ENCODE data around the gene CANT1. TPM values are rescaled to one million over a fixed set of nuclear protein-coding genes. Genes with fewer than 3 reads are reported as not detected.

Gene CANT1
- total RNA-seq, 1 experiment from 2014 or later: 33.0 TPM

GRCh38 chr17:79003661-79004411 lies 5.7 kb downstream of the CANT1 start:
- Histone ChIP-seq H3K27me3 (ENCODE audit: insufficient read depth, low read length) (peaks cover 39% of the 10 kb centered on the region), H4K5ac (ENCODE audit: insufficient read length, low read depth, low read length) (no peak overlapping the region), H2BK20ac (ENCODE audit: low read depth, low read length, poor library complexity, severe bottlenecking) (no peak overlapping the region), H3K27ac (ENCODE audit: insufficient read length, low read depth, low read length) (no peak overlapping the region), H3K23ac (ENCODE audit: insufficient read length, low read depth, low read length) (no peak overlapping the region), H3K4me1 (ENCODE audit: insufficient read depth, low read length) (no peaks in the 10 kb centered on the region), H3K56ac (ENCODE audit: insufficient read length, low read depth, low read length) (no peak overlapping the region), H3K4ac (ENCODE audit: low read depth, low read length) (no peak overlapping the region), H4K20me1 (ENCODE audit: control insufficient read depth, insufficient read depth, insufficient read length) (no peaks in the 10 kb centered on the region), H3K18ac (ENCODE audit: insufficient read length, low read depth, low read length) (no peak overlapping the region), H3K79me2 (ENCODE audit: insufficient read depth, low read length) (peaks cover 5% of the 10 kb centered on the region; the same call in 1 of the 2 replicates), H2BK5ac (ENCODE audit: insufficient read length, low read length) (no peak overlapping the region), H3K9me3 (ENCODE audit: control insufficient read depth, low read depth, low read length) (no peaks in the 10 kb centered on the region), H2AFZ (ENCODE audit: low read length) (no peak overlapping the region), H2AK5ac (ENCODE audit: insufficient read length, low read length) (no peak overlapping the region), H3K79me1 (ENCODE audit: insufficient read depth, low read depth, low read length, poor library complexity, severe bottlenecking) (no peaks in the 10 kb centered on the region), H2BK120ac (ENCODE audit: low read depth, low read length, poor library complexity, severe bottlenecking) (no peak overlapping the region), H4K91ac (ENCODE audit: insufficient read length, low read depth, low read length) (no peak overlapping the region), H3K4me2 (ENCODE audit: insufficient read depth, insufficient read length, low read length) (no peak overlapping the region), H3T11ph (ENCODE audit: low read length) (no peak overlapping the region), H4K8ac (replicated peaks; ENCODE audit: insufficient read length, low read depth, low read length) (no peak overlapping the region), H3K14ac (ENCODE audit: insufficient read depth, low read length) (no peak overlapping the region), H2BK12ac (ENCODE audit: insufficient read length, low read depth, low read length) (no peak overlapping the region), H3K9ac (ENCODE audit: extremely low read depth, insufficient read length, low read length) (no peak overlapping the region), H2BK15ac (ENCODE audit: low read depth, low read length) (no peak overlapping the region), H3K23me2 (ENCODE audit: insufficient read length, low read depth, low read length, poor library complexity, severe bottlenecking) (no peaks in the 10 kb centered on the region)
- H3K36me3 Mint-ChIP-seq (ENCODE audit: insufficient read depth in 1 of 3, low read depth in 3 of 3): peaks cover 5 to 28% (median 7%) of the 10 kb centered on the region in 3 experiments; a peak in 6 of 7 replicates
- H3K4me1 Mint-ChIP-seq: peaks cover 14 to 16% of the 10 kb centered on the region in 2 experiments
- TF ChIP-seq CTCF (conservative IDR thresholded peaks at IDR 0.05): no peak
- WGBS (ENCODE audit: extremely low coverage, insufficient read length, low lambda C conversion rate): no CpG with 5 or more reads among the region's 3 CpGs
- H3K4me3 Mint-ChIP-seq: no peak overlapping the region
- H3K27me3 Mint-ChIP-seq (ENCODE audit: low read depth): peaks cover 84% of the 10 kb centered on the region
- H3K27ac Mint-ChIP-seq: no peak overlapping the region
- H3K9me3 Mint-ChIP-seq: no peaks in the 10 kb centered on the region; a peak in 1 of 5 replicates
- DNase-seq: no peak
